NCI-H526 treated with DMSO at 0.1 percent for 48 hours (cell line): ENCODE results near the gene CNN3.
A peak's percentile ranks its signal among the peaks of the same experiment; 100 is the strongest.
"Not testable (repeated sequence)": the region's sequence is repeated elsewhere in the genome, so short reads cannot be mapped to it uniquely, and the experiment has no call there.

ENCODE experiments used
- DNase-seq: peaks from one replicate; lab custom pipeline; 2025; lab: John Stamatoyannopoulos, UW

Gene CNN3

DNA sequence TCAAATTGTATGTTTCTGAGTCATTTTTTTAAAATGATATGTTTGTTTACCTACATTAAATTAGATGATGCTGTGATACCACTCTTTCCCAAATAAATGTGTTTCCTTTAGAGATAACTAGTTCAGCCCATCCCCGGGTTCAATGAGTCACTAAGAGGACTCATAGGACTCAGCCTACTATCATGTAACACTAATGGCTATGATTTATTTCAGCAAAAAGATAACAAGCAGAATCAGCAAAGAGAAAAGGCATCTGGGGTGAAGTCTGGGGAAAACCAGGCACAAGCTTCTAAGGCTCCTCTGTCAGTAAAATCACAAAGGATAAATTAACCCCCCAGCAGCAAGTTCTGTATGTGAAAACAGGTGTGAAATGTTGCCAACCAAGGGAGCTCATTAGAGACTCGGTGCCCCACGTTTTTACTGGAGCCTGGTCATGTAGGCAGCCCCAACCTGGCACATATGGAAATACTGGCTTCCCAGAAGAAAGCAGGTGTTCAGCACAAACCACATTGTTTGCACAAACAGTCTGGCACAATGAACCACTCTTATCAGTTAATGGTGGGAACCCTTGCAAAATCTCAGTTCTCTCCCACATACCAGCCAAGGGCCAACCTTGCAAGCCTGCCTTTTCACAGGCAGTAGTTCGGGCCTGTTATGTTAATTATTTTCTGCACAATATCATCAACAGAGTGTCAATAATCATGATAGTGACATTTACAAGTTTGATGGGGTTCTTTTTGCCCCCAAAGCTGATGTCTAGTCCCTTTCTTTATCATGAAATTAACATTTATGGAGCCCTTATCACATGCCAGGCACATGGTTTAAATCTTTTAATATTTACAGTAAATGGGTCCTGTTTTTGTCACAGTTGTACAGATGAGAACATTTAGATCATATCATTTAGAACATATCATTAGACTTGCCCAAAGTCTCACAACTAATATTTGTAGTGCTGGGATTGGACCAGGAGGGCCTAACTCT lies 23.1 kb upstream of the CNN3 start:
- peak; percentile 92 for DNase-seq

DNA sequence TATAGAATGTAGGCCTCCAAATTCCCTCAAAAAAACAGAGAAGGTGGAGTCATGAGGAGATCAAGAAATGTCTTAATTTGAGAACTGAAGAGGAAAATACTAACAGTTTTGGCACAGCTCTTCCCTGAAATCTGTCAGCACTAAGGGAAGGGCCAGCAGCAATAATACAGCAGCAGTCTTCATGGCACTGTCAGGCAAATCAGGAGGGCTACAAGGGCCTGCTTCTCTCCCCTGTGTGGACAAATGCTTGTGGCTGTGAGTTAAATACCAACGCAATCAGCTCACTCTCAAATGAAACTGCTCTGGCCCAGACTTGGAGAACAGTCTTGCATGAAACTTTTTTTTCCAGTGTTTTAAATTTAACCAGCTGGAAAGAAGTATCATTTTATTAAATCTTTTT lies 20.5 kb upstream of the CNN3 start:
- DNase-seq, result no peak

DNA sequence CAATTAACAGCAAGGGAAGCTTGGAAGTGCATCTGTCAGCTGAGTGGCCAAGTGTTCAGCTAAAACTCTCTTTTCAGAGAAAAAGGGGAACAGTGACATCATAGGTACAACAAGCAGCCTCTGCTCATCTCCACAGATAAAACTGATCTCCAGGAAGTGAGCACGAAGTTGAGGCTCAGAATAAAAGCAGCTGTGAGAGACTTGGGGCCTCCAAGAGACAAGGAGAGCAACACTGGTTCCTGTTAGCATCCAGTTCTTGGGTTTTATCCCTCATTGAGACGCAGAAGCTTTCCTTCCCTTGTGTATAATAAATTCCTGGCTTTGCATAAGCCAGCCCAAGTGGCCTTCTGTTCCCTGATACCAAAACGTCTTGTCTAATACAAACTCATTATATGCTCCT lies 20.0 kb upstream of the CNN3 start:
- no peak for DNase-seq

- DNase-seq, result no peak
Measured at GRCh38 chr1:94942171-94943128, 15.5 kb upstream of the CNN3 start.

DNA sequence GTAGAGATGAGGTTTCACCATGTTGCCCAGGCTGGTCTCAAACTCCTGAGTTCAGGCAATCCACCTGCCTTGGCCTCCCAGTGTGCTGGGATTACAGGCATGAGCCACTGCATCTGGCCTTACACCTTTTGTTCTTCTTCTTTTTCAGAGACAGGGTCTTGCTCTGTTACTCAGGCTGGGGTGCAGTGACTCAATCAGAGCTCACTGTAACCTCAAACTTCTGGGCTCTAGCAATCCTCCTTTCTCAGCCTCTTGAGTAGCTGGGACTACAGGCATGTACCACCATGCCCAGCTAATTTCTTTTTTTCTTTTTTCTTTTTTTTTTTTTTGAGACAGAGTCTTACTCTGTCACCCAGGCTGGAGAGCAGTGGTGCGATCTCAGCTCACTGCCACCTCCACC lies 14.6 kb upstream of the CNN3 start:
- DNase-seq, result not testable (repeated sequence)

DNA sequence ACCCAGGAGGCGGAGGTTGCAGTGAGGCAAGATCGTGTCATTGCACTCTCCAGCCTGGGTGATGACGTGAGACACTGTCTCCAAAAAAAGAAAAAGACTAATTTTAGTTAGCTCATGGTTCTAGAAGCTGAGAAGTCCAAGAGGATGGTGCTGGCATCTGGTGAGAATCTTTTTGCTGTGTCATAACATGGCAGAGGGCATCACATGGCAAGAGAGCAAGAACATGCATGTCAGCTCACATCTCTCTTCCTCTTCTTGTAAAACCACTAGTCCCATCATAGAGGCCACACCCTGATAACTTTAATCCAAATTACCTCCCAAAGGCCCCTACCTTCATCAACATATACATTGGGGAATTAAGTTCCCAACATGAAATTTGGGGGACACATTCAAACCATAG lies 13.8 kb upstream of the CNN3 start:
- no peak for DNase-seq

DNA sequence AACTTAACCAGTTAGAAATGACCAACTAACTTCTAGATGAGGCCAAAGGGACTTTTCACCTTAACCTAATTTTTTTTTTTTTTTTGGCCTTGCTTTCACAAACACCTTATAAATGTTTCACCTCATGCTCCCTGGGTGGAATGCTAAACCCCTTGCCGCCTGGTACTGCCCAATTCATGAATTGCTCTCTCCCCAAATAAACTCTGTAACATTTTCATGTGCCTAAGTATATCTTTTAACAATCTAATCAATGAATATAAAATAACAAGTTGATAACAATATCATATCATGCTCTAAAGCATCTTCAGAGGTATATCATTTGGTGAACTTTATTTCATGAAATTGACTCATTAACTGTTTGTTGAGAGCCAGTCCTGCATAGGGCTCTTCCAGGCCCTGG lies 10.9 kb upstream of the CNN3 start:
- no peak for DNase-seq

DNA sequence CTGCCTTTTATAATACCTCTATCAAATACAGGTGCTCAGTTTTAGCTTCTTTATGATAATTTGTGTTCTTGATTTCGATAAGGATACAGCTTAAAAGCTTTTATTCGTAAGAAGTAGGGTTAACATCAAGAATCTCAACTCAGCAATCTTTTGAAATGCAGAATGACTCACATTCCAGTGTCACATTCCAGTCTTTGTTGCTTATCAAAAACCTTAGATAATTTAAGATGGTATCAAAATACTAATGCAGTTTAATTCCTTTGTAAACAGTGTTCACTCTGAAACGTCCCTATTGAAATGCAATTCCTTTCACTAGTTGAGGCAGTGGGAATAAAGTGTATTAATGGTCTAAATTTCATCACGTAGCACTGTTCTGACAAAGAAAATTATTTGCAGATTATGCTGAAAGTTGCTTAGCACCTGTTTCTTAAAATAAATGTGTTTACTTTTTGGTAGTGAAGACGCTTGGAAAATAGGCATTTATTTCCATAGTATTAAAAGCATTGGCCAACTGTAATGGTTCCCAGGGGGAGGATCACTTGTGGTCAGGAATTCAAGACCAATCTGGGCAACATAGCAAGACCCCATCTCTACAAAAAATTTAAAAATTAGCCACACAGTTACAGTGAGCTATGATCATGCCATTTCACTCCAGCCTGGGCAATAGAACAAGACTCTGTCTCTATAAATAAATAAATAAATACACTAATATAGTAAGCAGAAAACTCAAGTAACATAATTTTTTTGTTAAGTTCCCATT lies 10.1 kb upstream of the CNN3 start:
- DNase-seq, result no peak

GRCh38 chr1:94935476-94935875 lies 8.6 kb upstream of the CNN3 start:
- no peak for DNase-seq

DNA sequence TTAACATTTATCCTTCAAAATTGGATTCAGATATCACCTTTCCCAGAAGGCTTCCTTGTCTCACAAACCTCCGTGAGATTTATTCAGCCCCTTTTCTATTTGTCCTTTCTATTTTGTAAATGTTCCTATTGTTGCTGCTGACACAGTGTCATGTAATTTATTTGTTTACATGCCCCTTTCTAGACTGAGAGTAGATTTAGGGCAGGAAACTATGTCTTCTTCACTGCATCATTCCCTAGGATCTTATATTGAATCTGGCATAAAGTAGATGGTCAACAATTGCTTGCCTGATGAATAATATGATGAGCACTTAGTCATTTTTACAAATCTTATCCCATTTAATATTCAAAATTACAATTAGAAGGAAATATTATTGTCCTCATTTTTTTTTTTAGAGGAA lies 8.1 kb upstream of the CNN3 start:
- no peak for DNase-seq

- DNase-seq, result no peak
Measured at GRCh38 chr1:94934551-94934950, 7.6 kb upstream of the CNN3 start.

DNA sequence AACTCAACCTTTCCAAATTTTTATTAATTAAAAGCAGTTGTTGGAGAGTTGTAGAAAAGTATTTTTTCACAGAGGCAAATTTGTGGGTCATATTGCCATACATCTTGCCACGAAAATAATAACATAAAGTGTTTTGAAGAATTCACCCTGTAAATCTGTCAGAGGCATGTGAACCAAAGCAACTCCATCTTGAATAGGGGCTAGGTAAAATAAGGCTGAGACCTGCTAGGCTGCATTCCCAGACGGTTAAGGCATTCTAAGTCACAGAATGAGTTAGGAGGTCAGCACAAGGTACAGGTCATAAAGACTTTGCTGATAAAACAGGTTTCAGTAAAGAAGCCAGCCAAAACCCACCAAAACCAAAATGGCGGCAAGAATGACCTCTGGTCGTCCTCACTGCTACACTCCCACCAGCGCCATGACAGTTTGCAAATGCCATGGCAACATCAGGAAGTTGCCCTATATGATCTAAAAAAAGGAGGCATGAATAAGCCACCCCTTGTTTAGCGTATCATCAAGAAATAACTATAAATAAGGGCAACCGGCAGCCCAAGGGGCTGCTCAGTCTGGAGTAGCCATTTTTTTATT lies 4.4 kb upstream of the CNN3 start:
- no peak for DNase-seq

DNA sequence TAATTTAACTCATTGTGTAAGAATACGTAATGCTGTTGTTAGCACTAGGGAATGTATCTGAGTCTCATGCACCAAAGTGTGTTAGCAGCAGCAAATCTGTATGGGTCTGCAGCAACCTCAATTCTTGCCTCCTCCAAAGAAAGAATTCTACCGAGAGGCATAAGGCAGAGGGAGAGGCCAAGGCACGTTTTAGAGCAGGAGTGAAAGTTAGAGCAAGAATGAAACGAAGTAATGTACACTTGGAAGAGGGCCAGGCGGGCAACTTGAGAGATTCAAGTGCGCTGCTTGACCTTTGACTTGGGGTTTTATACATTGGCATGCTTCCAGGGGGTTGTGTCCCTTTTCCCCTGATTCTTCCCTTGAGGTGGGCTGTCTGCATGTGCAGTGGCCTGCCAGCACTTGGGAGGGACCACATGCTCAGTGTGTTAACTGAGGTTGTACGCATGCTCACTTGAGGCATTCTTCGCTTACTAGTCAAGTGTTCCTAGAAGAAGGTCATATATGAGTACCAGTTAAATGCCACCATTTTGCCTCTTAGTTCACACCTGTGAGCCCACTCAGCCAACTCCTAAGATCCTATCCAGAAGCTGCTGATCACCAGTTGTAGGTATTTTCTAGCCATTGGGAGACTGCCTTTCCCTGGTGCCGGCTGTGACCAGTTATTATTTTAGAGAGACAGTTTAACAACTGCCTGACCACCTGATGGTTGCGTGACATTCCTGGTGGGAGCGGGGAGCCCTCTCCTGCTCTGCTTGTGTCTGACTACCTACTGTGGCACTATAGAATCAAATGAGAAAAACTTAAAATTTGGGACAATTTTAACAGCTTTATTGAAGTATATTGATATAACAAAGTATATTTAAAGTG lies 2.7 kb upstream of the CNN3 start:
- no peak for DNase-seq

DNA sequence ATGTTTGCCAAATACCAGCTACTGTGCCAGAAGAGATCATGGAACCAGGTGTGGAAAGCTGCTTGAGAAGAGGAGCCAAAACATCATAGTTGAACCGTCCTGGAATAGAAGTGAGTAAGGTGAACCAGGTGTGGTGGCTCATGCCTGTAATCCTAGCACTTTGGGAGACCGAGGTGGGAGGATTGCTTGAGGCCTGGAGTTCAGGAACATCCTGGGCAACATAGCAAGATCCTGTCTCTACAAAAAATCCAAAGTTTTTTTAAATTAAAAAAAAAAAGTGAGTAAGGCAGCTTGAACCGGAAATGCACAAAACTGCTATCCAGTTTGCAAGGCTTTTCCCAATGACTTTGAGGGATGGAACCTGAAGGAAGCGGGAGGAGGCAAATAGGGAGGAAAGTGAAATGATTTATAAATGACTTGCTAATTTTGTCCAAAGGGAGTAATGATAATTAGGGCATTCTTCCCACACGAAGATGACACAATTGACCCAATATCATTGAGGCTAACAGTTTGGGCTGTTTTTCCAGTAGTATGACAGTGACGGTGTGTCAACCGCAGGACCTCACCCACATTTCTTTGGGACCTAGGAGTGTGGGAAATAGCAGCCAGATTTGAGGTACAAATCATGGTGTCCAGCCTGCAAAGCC lies 1.5 kb upstream of the CNN3 start:
- DNase-seq, result no peak

GRCh38 chr1:94927405-94928175 lies 680 bp upstream of the CNN3 start:
- DNase-seq, result peak; percentile 70

DNA sequence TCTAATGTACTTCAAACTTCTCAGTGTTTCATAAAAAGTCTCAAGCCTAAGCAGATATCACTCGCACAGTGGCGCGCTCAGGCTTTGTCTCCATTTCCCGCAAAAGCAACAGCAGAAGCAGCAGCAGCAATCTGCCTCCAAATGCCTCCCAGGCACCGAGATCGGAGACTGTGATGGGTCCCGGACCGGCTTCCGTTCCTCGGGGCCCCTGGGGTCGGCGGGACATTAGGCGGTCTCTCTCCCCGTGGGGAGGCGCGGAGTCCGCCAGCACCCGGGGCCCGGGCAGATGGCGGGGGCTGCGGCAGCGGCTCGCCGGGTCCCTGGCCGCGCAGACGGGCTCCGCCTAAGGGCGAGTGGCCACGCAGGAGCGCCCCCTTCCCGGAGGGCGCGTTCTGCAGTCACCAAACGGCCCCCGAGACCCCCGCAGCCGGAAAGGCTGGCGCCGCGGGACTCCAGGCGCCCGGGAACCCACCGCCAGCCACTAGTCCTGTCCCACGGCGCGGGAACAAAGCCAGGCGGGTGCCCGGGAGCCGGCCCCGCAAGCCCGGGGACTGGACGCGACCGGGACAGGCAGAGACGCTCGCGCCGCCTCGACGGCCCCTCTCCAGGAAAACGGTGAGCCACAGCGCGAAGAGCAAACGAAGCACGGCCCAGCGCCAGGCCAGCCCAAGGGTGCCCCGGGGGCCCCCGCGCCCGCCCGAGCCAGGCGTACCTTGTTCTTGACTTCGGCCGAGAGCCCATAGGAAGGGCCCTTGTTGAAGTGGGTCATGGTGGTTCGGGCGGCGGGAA lies 590 bp downstream of the CNN3 start:
- peak; percentile 38 for DNase-seq

DNA sequence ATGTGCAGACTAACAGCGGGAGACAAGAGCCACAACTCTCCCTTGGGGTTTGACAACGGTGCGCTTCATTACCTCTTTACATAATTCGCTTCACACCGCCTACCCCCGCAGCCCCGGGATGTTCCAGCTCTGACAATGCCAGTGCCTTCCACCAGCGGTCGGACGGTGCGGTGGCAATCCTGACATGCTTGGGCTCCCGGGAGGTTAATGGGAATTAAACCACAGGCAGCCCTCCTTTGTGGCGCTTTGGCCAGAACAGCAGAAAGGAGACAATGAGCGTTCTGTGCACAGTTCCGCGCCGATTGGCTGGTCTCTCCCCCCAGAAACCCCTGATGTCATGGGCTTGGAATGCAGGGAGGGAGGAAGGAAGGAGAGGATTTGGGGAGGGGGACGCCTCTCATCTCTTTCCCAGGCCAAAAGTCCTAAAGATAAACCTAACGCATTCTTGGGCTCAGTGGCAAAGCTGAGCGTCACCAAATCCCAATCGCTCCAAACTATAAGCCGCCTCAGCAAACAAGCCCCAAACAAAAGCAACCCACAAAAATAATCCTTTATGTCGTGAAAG lies 1.3 kb downstream of the CNN3 start:
- DNase-seq, result peak; percentile 81

GRCh38 chr1:94925004-94925403 lies 1.9 kb downstream of the CNN3 start:
- DNase-seq, result peak; percentile 64
